CD4-positive, alpha-beta T cell treated with Interleukin-17A for 1 hour (primary cell): ENCODE results near the gene HSD11B2.

Source experiments
- DNase-seq: peaks from one replicate; pipeline ENCODE4 v3.0.0-alpha.2; 2020

Gene HSD11B2

GRCh38 chr16:67482233-67482924, 51.5 kb downstream of the HSD11B2 start:
- no peak for DNase-seq

- DNase-seq, result no peak
Measured at GRCh38 chr16:67483150-67483549, 52.2 kb downstream of the HSD11B2 start, which contains the start of gene AGRP. TSS of gene AGRP (minus strand) at chr16:67483547. CDS start at chr16:67483398, 149 bp downstream.

DNA sequence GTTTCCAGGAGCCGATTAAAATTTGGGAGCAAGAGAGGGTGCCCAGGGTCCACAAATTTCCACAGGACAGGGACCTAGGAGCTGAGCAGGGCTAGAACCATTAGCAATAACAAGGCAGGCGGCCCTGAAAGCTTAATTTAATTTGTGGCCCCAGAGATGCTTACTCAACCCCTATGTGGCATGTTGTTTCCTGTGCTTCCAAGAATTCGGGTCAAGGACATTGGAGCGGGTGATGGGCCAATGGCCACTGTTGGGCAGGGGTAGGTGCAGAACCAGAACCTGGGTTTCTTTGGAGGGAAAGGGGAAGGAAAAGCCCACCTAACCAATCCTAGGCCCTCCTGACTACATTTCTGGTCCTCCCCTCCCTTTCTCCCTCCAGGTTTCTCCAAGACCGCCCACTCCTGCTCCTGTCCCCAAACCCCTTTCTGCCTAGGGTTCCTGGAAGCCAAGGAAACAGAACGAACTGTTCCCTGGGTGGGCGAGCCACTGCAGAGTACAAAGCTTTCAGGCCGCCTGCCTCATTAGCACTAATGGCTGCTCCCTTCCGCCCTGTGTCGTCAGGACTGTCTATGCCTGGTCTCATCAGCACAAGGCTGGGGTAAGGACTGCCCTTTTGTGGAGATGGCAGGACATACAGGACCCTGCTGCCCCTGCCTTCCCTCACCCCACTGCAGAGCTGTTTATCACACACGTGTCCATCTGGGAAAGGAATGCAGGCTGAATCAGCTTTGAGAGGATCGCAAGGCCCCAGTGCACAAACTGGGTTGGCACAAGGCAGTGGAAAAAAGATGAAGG, 53.0 kb downstream of the HSD11B2 start:
- no peak for DNase-seq

DNA sequence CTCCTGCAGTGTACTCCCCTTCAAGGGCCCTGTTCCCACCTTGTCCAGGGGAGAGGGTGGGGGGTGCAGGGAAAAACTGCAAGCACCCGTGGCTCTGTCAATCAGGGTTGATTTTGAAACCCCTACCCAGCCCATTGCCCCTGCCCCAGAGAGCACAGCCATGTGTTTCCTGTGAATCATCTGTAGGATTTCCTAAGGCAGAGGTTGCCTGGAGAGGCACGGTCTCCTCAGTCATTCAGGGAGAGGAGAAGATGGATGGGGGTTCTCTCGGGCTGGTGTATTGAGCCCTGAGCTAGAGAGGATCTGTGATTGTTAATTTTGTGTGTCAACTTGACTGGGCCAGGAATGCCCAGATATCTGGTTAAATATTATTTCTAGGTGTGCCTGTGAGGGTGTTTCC, 55.9 kb downstream of the HSD11B2 start:
- no peak for DNase-seq
